HG02678 (cell line): Measurements from ENCODE around the gene ARHGEF26.
"Not testable (repeated sequence)": the region's sequence is repeated elsewhere in the genome, so short reads cannot be mapped to it uniquely, and the experiment has no call there.

Experiments used
- ATAC-seq: cut with Tn5 transposase; IDR thresholded peaks from one replicate; pipeline ENCODE4 v1.9.1; 2021; ENCODE audit warnings: mild to moderate bottlenecking, moderate library complexity; ENCODE audit not compliant: unreplicated experiment

Gene ARHGEF26

GRCh38 chr3:154120961-154121700 lies at the start of gene ARHGEF26:
Gene ARHGEF26 (plus strand): TSS chr3:154121390. CDS start chr3:154121993, 603 bp downstream.
- ATAC-seq: peak; percentile 73

GRCh38 chr3:154074966-154075365 lies 46.2 kb upstream of the ARHGEF26 start:
- no peak for ATAC-seq

- no peak for ATAC-seq
These were observed 42.5 kb upstream of the ARHGEF26 start for GRCh38 chr3:154078672-154079071.

- ATAC-seq: no peak
These were observed 39.9 kb upstream of the ARHGEF26 start for GRCh38 chr3:154081305-154081704.

GRCh38 chr3:154085071-154085470 lies 36.1 kb upstream of the ARHGEF26 start:
- no peak for ATAC-seq

- no peak for ATAC-seq
These were observed 35.4 kb upstream of the ARHGEF26 start for GRCh38 chr3:154085799-154086198.

GRCh38 chr3:154086286-154086685 lies 34.9 kb upstream of the ARHGEF26 start:
- no peak for ATAC-seq

- not testable (repeated sequence) for ATAC-seq
These were observed 33.3 kb upstream of the ARHGEF26 start for GRCh38 chr3:154087756-154088480.

- no peak for ATAC-seq
These were observed 31.5 kb upstream of the ARHGEF26 start for GRCh38 chr3:154089421-154090420.

- no peak for ATAC-seq
These were observed 27.1 kb upstream of the ARHGEF26 start for GRCh38 chr3:154094051-154094450.

GRCh38 chr3:154095832-154096421 lies 25.3 kb upstream of the ARHGEF26 start:
- no peak for ATAC-seq

- no peak for ATAC-seq
These were observed 22.8 kb upstream of the ARHGEF26 start for GRCh38 chr3:154098376-154098775.

- ATAC-seq: no peak
These were observed 20.6 kb upstream of the ARHGEF26 start for GRCh38 chr3:154100556-154100955.

GRCh38 chr3:154101250-154101649 lies 19.9 kb upstream of the ARHGEF26 start:
- ATAC-seq: no peak

GRCh38 chr3:154102225-154102624 lies 19.0 kb upstream of the ARHGEF26 start:
- no peak for ATAC-seq

- ATAC-seq: no peak
These were observed 15.8 kb upstream of the ARHGEF26 start for GRCh38 chr3:154105218-154105975.

- no peak for ATAC-seq
These were observed 9.7 kb upstream of the ARHGEF26 start for GRCh38 chr3:154111365-154111935.

- no peak for ATAC-seq
These were observed 8.9 kb upstream of the ARHGEF26 start for GRCh38 chr3:154112146-154112852.

GRCh38 chr3:154113609-154114008 lies 7.6 kb upstream of the ARHGEF26 start:
- ATAC-seq: no peak
